GM19372 (cell line): ENCODE measurements around the gene KIF3A.

ENCODE experiments used
- ATAC-seq: cut with Tn5 transposase; IDR thresholded peaks from one replicate; pipeline ENCODE4 v1.9.1; 2021; ENCODE audit warnings: mild to moderate bottlenecking, low read depth, moderate library complexity; ENCODE audit not compliant: unreplicated experiment

KIF3A gene

GRCh38 chr5:132647473-132647872, 89.9 kb downstream of the KIF3A start:
- no peak for ATAC-seq

DNA sequence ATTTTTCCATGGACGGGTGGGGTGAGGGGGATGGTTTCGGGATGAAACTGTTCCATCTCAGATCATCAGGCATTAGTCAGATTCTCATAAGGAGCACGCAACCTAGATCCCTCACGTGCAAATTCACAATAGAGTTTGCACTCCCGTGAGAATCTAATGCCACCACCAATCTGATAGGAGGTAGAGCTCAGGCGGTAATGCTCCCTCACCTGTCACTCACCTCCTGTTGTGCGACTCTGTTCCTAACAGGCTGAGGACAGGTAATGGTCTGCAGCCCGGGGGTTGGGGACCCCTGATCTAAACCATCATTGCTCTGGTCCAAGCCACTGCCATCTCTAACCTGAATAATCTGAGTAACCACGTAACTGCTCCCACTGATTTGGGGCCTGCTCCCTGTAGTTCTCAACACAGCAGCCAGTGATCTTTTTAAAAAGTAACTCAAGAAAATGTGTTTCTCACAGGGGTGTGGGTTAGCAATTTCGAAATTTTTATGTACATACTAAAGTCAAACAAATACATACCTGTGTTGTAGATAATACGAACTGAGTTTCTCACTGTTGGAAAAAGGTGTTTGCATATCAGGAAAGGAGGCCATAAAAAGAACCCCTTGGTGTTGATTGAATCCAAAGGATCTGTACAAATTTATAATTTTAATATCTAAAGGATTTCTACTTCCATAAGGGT, 90.6 kb downstream of the KIF3A start:
- no peak for ATAC-seq

DNA sequence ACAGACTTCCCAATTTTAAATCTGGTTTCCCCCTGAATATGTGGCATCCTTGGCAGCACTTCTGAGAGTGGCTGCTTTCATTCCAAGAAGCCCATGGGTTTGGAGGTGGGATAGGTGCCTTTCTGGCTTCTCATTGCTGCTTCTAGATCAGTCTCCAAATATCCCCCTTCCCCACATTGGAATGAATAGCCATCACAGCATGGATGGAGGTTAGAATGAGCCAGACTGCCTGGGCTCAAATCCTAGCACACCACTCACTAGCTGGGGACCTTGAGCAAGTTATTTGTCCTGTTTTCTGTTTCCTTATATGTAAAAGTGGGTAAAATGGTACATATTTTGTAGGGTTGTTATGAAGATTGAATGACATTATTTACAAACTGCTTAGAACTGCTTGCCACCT, 93.2 kb downstream of the KIF3A start:
- no peak for ATAC-seq
